Fibroblast of lung (primary cell): Measurements from ENCODE around the gene PXDN. TPM values are rescaled to one million over a fixed set of nuclear protein-coding genes. Genes with fewer than 3 reads are reported as not detected.

Source experiments
- DNase-seq, 2 donors: peaks; one replicate each; pipeline versions ENCODE4 v3.0.0 to v3.0.0-alpha.2; 2010; ENCODE audit warnings: low read depth in 2 of 2
- H2AFZ ChIP-seq: 2 replicates; pipeline ENCODE4 v1.5.1; 2012; ENCODE audit warnings: low read length, control low read depth, inconsistent platforms
- H3K27ac ChIP-seq: 2 replicates; pipeline ENCODE4 v1.5.1; 2011; ENCODE audit warnings: low read length, control low read depth; ENCODE audit not compliant: insufficient read depth
- H3K27me3 ChIP-seq: 2 replicates; pipeline ENCODE4 v1.5.1; 2011; ENCODE audit warnings: mild to moderate bottlenecking, low read length; ENCODE audit not compliant: control insufficient read depth, insufficient read depth
- H3K36me3 ChIP-seq: 2 replicates; pipeline ENCODE4 v1.5.1; 2011; ENCODE audit warnings: low read length; ENCODE audit not compliant: control insufficient read depth, insufficient read depth
- H3K4me1 ChIP-seq: 2 replicates; pipeline ENCODE4 v1.5.1; 2011; ENCODE audit warnings: low read length; ENCODE audit not compliant: control insufficient read depth, insufficient read depth; ENCODE audit errors: extremely low read depth
- H3K4me2 ChIP-seq: 2 replicates; pipeline ENCODE4 v1.5.1; 2011; ENCODE audit warnings: low read length, control low read depth; ENCODE audit not compliant: insufficient read depth; ENCODE audit errors: extremely low read depth
- H3K4me3 ChIP-seq, 4 experiments: fragments of 200-600 bp in 1 of 4; sonication (generic) in 1 of 4; replicated peaks in 1 of 4; 2 replicates each; pipeline ENCODE4 v1.5.1; 2011 to 2016; ENCODE audit warnings: low read length in 4 of 4, low read depth in 3 of 4, mild to moderate bottlenecking in 3 of 4, control low read depth in 2 of 4, inconsistent platforms in 1 of 4, mixed read lengths in 1 of 4; ENCODE audit not compliant: insufficient read depth in 1 of 4; ENCODE audit errors: control extremely low read depth in 1 of 4
- H3K79me2 ChIP-seq: 2 replicates; pipeline ENCODE4 v1.5.1; 2012; ENCODE audit warnings: mild to moderate bottlenecking, low read length, inconsistent platforms; ENCODE audit not compliant: control insufficient read depth, insufficient read depth
- H3K9ac ChIP-seq: 2 replicates; pipeline ENCODE4 v1.5.1; 2011; ENCODE audit warnings: mild to moderate bottlenecking, low read length, control low read depth; ENCODE audit not compliant: insufficient read depth
- H3K9me3 ChIP-seq: 2 replicates; pipeline ENCODE4 v1.5.1; 2012; ENCODE audit warnings: low read depth, low read length; ENCODE audit not compliant: control insufficient read depth, insufficient read depth
- H4K20me1 ChIP-seq: 2 replicates; pipeline ENCODE4 v1.5.1; 2011; ENCODE audit warnings: low read length; ENCODE audit not compliant: control insufficient read depth, insufficient read depth; ENCODE audit errors: extremely low read depth
- EZH2 ChIP-seq: IDR thresholded peaks from 2 replicates; pipeline ENCODE4 v1.5.1; 2012; ENCODE audit warnings: low read length, control low read depth, mild to moderate bottlenecking; ENCODE audit errors: missing control alignments
- polyA plus RNA-seq, 2 donors: library from polyadenylated mRNA; depleted of rRNA in 1 of 2; stranded (reverse) in 1 of 2; unstranded in 1 of 2; fragments of >200 nt; gene quantifications; 2 replicates each; pipeline ENCODE4 v1.2.1, GENCODE V29; 2011 to 2012; ENCODE audit warnings: missing spikeins in 1 of 2
- total RNA-seq: library from RNA; depleted of rRNA; stranded (reverse); fragments of >200 nt; gene quantifications from 2 replicates; pipeline ENCODE4 v1.2.1, GENCODE V29; 2014
- TF ChIP-seq, protein P1 (sequence below), 2 donors: IDR thresholded peaks in 1 of 2; conservative IDR thresholded peaks in 1 of 2; 1 replicate in 1 of 2; 2 replicates in 1 of 2; pipeline ENCODE4 v1.5.1; 2011 to 2012; ENCODE audit warnings: low read length in 2 of 2, control low read depth in 1 of 2, inconsistent platforms in 1 of 2, low read depth in 1 of 2, mild to moderate bottlenecking in 1 of 2

The PXDN gene
- total and polyA plus RNA-seq, 2 donors (not counting 1 experiment from before 2014, with no cell fraction given) = 153 to 298 TPM

DNA sequence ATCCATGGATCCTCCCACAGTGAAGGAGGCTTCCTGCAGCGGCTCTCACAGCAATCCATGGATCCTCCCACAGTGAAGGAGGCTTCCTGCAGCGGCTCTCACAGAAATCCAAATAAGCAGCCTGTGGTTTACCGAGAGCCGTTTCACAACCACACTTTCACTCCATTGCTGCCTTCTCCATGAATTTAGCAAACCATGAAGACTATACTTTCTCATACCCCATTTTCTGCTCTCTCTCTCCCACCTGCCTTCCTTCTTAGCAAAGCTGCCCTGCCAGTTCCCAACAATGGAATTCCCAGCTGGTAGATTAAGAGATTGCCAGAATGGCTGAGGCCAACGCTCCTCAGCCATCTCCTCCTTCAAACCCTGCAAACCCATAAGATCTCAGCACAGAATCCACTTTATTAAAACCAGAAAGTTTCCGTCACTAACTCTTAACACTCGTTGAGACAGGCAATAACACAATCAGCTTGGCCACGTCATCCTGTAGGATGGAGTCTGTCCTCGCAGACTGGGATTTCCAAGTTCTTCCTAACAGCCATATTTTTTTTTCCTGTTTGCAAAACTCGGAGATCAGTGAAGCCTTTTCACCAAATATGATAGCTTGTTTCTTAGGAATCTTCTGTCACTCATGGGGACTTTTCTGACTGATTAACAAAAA lies 162.2 kb downstream of the PXDN start:
- H3K4me1 ChIP-seq = no peaks in the 10 kb centered on the region
- H3K36me3 ChIP-seq = no peaks in the 10 kb centered on the region
- no peak for DNase-seq
- H3K9me3 ChIP-seq = no peaks in the 10 kb centered on the region
- no peak overlapping the region for H3K27ac ChIP-seq
- TF ChIP-seq EZH2 = no peak
- TF ChIP-seq, protein P1, sequence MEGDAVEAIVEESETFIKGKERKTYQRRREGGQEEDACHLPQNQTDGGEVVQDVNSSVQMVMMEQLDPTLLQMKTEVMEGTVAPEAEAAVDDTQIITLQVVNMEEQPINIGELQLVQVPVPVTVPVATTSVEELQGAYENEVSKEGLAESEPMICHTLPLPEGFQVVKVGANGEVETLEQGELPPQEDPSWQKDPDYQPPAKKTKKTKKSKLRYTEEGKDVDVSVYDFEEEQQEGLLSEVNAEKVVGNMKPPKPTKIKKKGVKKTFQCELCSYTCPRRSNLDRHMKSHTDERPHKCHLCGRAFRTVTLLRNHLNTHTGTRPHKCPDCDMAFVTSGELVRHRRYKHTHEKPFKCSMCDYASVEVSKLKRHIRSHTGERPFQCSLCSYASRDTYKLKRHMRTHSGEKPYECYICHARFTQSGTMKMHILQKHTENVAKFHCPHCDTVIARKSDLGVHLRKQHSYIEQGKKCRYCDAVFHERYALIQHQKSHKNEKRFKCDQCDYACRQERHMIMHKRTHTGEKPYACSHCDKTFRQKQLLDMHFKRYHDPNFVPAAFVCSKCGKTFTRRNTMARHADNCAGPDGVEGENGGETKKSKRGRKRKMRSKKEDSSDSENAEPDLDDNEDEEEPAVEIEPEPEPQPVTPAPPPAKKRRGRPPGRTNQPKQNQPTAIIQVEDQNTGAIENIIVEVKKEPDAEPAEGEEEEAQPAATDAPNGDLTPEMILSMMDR (conservative IDR thresholded peaks at IDR 0.05 in 1 of 2, IDR thresholded peaks at IDR 0.05 in 1 of 2; ENCODE audit: low read depth in 1 of 2, low read length in 2 of 2) = no peak
- no peak overlapping the region for H3K4me3 ChIP-seq
- no peaks in the 10 kb centered on the region for H3K79me2 ChIP-seq
- no peak overlapping the region for H3K9ac ChIP-seq
- no peaks in the 10 kb centered on the region for H4K20me1 ChIP-seq
- no peaks in the 10 kb centered on the region for H3K27me3 ChIP-seq
- H2AFZ ChIP-seq = no peak overlapping the region
- no peak overlapping the region for H3K4me2 ChIP-seq
